ENCODE measurements around the gene TAT. TPM values are rescaled to one million over a fixed set of nuclear protein-coding genes. Genes with fewer than 3 reads are reported as not detected.

TAT gene
- total RNA-seq, 1 donor from 2014 or later, result 0.35 TPM

DNA sequence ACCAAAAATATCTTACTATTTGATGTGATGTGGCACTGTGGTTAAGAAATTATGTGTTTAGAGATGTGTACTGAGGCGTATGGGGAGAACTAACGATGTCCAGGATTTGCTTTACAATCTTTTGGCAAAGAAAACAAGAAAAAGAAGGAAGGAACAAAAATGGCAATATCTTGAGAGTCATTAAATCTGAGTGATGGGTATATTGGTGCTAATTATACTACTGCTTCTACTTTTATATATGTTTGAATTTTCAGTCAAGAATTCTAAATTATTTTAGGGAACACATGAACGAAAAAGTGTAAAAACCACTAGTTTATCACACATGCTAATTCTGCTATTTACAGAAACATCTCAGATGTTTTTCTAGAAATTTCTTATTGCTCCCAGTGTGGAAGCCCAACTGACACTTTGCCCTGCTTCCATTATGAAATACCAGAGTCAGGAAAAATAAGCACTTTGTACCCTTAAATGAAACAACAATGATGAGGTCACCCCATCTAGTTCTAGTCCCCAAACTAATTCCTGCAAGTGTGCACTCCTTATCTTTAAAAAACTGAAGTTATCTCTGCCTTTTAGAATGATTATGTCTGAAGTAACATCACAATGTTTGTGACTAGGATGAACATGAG is 18.8 kb downstream of the TAT start:
- no peaks in the 10 kb centered on the region for H3K4me1 Mint-ChIP-seq (ENCODE audit: low read depth)
- peaks cover 17% of the 10 kb centered on the region for H3K9me3 Mint-ChIP-seq (ENCODE audit: low read depth)
- no peak for DNase-seq (ENCODE audit: low spot score)
- no peak overlapping the region for H3K27ac Mint-ChIP-seq (ENCODE audit: unreplicated experiment)
- peaks cover 2% of the 10 kb centered on the region for H3K36me3 Mint-ChIP-seq (ENCODE audit: low read depth)
- TF ChIP-seq, protein P1, sequence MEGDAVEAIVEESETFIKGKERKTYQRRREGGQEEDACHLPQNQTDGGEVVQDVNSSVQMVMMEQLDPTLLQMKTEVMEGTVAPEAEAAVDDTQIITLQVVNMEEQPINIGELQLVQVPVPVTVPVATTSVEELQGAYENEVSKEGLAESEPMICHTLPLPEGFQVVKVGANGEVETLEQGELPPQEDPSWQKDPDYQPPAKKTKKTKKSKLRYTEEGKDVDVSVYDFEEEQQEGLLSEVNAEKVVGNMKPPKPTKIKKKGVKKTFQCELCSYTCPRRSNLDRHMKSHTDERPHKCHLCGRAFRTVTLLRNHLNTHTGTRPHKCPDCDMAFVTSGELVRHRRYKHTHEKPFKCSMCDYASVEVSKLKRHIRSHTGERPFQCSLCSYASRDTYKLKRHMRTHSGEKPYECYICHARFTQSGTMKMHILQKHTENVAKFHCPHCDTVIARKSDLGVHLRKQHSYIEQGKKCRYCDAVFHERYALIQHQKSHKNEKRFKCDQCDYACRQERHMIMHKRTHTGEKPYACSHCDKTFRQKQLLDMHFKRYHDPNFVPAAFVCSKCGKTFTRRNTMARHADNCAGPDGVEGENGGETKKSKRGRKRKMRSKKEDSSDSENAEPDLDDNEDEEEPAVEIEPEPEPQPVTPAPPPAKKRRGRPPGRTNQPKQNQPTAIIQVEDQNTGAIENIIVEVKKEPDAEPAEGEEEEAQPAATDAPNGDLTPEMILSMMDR (IDR thresholded peaks at IDR 0.05), result no peak
- peaks cover 31% of the 10 kb centered on the region for H3K27me3 Mint-ChIP-seq (ENCODE audit: low read depth)
- no peak overlapping the region for H3K4me3 Mint-ChIP-seq (ENCODE audit: unreplicated experiment)

DNA sequence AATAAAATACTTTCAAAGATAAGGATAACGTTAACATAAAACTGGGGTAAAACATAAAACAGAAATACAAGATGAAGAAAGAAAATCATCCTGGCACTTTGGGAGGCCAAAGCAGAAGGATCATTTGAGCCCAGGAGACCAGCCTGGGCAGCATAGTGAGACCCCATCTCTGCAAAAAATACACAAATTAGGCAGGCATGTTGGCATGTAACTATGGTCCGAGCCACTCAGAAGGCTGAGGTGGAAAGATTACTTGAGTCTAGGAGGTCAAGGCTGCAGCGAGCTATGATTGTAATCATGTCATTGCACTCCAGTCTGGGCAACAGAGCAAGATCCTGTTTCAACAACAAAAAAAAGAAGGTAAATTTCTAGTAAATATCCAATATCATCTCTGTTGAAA is 19.6 kb downstream of the TAT start:
- TF ChIP-seq, protein P1 (IDR thresholded peaks at IDR 0.05), result no peak
- Mint-ChIP-seq H3K4me3 (ENCODE audit: unreplicated experiment) (no peak overlapping the region), H3K4me1 (ENCODE audit: low read depth) (no peaks in the 10 kb centered on the region), H3K36me3 (ENCODE audit: low read depth) (peaks cover 2% of the 10 kb centered on the region), H3K9me3 (ENCODE audit: low read depth) (peaks cover 13% of the 10 kb centered on the region), H3K27me3 (ENCODE audit: low read depth) (peaks cover 38% of the 10 kb centered on the region), H3K27ac (ENCODE audit: unreplicated experiment) (no peak overlapping the region)
- DNase-seq (ENCODE audit: low spot score), result no peak

GRCh38 chr16:71555230-71555891 is 21.5 kb downstream of the TAT start:
- Mint-ChIP-seq H3K4me1 (ENCODE audit: low read depth) (no peaks in the 10 kb centered on the region), H3K27ac (ENCODE audit: unreplicated experiment) (no peak overlapping the region), H3K9me3 (ENCODE audit: low read depth) (no peaks in the 10 kb centered on the region), H3K27me3 (ENCODE audit: low read depth) (peaks cover 38% of the 10 kb centered on the region), H3K36me3 (ENCODE audit: low read depth) (peaks cover 2% of the 10 kb centered on the region), H3K4me3 (ENCODE audit: unreplicated experiment) (no peak overlapping the region)
- no peak for DNase-seq (ENCODE audit: low spot score)
- TF ChIP-seq, protein P1 (IDR thresholded peaks at IDR 0.05), result no peak

DNA sequence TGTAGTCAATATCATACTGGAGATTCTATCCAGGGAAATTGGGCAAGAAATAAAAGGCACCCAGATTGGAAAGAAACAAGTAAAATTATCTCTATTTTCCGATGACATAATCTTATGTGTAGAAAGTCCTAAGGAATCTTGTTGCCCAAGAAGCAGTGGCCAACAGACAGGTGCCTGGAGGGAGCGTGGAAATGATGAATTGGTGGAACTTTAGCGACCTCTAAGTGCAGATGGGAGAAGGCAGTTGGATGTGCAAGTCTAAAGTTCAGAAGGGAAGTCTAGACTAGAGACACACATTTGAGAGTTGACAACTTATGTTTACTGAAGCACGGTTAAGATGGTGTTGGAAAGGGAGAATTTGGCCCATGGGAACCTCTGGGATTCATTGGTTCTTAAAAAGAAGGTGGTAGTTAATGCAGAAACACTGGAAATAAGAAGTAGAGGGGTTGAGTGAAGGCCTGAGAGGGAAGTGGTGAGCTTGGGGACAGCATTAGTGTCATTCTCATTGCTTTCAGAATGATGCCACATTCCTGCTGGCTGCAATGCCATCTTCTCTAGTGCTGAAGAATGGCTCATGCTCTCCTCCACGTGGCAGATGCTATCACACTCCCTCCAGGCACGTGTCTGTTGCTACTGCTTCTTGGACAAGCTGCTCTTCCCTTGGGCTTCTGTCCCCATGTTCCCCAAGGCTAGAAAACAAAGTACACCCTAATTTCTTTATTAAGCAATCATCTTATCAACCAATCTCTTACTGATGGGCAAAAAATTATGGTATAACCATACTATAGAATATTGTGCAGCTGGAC is 24.0 kb downstream of the TAT start:
- Mint-ChIP-seq H3K36me3 (ENCODE audit: low read depth) (peaks cover 2% of the 10 kb centered on the region), H3K4me1 (ENCODE audit: low read depth) (no peaks in the 10 kb centered on the region), H3K27me3 (ENCODE audit: low read depth) (peaks cover 20% of the 10 kb centered on the region), H3K4me3 (ENCODE audit: unreplicated experiment) (no peak overlapping the region), H3K9me3 (ENCODE audit: low read depth) (no peaks in the 10 kb centered on the region), H3K27ac (ENCODE audit: unreplicated experiment) (no peak overlapping the region)
- TF ChIP-seq, protein P1 (IDR thresholded peaks at IDR 0.05), result no peak
- DNase-seq (ENCODE audit: low spot score), result no peak

DNA sequence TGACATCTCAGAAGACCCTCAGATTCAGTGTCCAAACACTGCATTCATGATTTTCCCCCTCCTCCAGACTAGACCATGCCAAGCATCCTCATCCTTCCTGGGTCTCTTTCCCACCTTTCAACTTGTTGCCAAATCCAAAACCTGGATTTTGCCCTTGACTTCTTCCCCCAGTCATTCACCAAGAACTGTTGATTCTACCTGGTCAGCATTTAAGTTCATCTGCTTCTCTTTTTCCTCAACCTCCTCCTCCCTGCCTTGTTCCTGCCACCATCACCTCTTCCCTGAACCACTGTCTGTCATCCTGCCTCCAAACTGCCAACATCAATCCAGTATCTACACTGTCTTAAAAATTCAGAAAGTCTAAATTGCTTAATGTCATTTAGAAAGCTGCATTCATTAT is 29.7 kb downstream of the TAT start:
- DNase-seq (ENCODE audit: low spot score), result no peak
- Mint-ChIP-seq H3K27me3 (ENCODE audit: low read depth) (peaks cover 14% of the 10 kb centered on the region), H3K4me1 (ENCODE audit: low read depth) (no peaks in the 10 kb centered on the region), H3K36me3 (ENCODE audit: low read depth) (no peaks in the 10 kb centered on the region), H3K9me3 (ENCODE audit: low read depth) (no peaks in the 10 kb centered on the region), H3K4me3 (ENCODE audit: unreplicated experiment) (no peak overlapping the region), H3K27ac (ENCODE audit: unreplicated experiment) (no peak overlapping the region)
- TF ChIP-seq, protein P1 (IDR thresholded peaks at IDR 0.05), result no peak
